Measurements from ENCODE around the gene PKD2. TPM values are rescaled to one million over a fixed set of nuclear protein-coding genes. Genes with fewer than 3 reads are reported as not detected.

Gene PKD2
- total RNA-seq, 1 donor from 2014 or later = 40.4 TPM

DNA sequence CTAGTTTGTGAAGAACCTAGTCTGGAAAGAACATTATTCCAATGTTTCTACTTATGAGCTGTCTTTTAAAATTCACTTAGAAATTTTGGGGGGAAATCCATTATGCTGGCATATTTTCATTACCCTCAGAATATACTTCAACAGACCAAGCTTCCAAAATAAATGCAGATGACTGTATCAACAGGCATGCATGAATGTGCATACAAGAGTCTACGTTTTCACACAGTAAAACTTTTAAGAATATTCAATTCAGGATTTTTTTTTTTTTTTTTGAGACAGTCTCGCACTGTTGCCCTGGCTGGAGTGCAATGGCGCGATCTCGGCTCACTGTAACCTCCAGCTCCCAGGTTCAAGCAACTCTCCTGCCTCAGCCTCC is 101.3 kb downstream of the PKD2 start:
- Histone ChIP-seq H3K4me2 (no peak overlapping the region), H3K27me3 (no peaks in the 10 kb centered on the region), H3K4me1 (no peaks in the 10 kb centered on the region), H3K27ac (no peak overlapping the region), H3K9ac (no peak overlapping the region), H3F3A (ENCODE audit: low read depth) (no peaks in the 10 kb centered on the region), H2AFZ (replicated peaks) (no peak overlapping the region), H3K36me3 (no peaks in the 10 kb centered on the region), H3K9me3 (ENCODE audit: low read depth) (no peaks in the 10 kb centered on the region), H4K20me1 (ENCODE audit: low read depth) (no peaks in the 10 kb centered on the region), H3K79me2 (ENCODE audit: low read depth) (no peaks in the 10 kb centered on the region), H3K4me3 (no peak overlapping the region)
- Mint-ChIP-seq H3K4me3 (no peak overlapping the region), H3K36me3 (no peaks in the 10 kb centered on the region), H3K4me1 (no peaks in the 10 kb centered on the region), H3K27ac (no peak overlapping the region), H3K27me3 (ENCODE audit: insufficient read depth, low read depth) (no peaks in the 10 kb centered on the region), H3K9me3 (no peaks in the 10 kb centered on the region)
- TF ChIP-seq EZH2phosphoT487 (IDR thresholded peaks at IDR 0.05) (no peak), EZH2 (IDR thresholded peaks at IDR 0.05) (no peak)
- TF ChIP-seq, protein P1, sequence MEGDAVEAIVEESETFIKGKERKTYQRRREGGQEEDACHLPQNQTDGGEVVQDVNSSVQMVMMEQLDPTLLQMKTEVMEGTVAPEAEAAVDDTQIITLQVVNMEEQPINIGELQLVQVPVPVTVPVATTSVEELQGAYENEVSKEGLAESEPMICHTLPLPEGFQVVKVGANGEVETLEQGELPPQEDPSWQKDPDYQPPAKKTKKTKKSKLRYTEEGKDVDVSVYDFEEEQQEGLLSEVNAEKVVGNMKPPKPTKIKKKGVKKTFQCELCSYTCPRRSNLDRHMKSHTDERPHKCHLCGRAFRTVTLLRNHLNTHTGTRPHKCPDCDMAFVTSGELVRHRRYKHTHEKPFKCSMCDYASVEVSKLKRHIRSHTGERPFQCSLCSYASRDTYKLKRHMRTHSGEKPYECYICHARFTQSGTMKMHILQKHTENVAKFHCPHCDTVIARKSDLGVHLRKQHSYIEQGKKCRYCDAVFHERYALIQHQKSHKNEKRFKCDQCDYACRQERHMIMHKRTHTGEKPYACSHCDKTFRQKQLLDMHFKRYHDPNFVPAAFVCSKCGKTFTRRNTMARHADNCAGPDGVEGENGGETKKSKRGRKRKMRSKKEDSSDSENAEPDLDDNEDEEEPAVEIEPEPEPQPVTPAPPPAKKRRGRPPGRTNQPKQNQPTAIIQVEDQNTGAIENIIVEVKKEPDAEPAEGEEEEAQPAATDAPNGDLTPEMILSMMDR (IDR thresholded peaks at IDR 0.05) = no peak
- no peak for DNase-seq (ENCODE audit: low spot score)

DNA sequence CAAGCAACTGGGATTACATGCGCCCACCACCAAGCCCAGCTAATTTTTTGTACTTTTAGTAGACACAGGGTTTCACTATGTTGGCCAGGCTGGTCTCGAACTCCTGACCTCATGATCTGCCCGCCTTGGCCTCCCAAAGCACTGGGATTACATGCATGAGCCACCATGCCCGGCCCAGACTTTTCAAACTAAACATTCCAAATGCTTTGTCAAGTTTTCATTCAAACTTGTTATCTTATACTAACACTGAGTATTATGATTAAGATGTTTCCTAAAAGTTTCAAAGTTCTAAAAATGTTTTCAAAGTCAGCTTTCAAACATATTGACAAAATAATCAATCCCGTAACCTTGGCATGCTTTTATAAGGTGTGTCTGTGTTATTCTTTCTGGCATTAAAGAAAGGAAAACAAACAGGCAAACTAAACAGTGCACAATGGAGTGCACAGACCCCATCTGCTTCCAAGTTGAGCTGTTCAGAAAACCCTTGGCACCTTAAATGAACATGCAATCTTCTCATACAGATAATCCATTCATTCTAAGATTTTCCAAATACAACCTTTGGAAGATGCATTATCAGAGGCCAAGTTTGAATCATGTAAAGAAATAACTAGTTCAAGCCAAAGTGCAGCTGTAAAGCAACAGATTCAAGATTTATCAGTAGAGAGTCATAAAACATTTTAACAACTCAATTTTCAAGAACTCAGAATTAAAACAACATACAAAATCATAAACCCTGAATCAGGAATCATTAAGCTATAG is 101.9 kb downstream of the PKD2 start:
- DNase-seq (ENCODE audit: low spot score) = no peak
- Mint-ChIP-seq H3K27me3 (ENCODE audit: insufficient read depth, low read depth) (no peaks in the 10 kb centered on the region), H3K27ac (no peak overlapping the region), H3K9me3 (no peaks in the 10 kb centered on the region), H3K4me3 (no peak overlapping the region), H3K4me1 (no peaks in the 10 kb centered on the region), H3K36me3 (no peaks in the 10 kb centered on the region)
- Histone ChIP-seq H3K27me3 (no peaks in the 10 kb centered on the region), H3K9me3 (ENCODE audit: low read depth) (no peaks in the 10 kb centered on the region), H3K4me3 (no peak overlapping the region), H3K4me2 (no peak overlapping the region), H3K4me1 (no peaks in the 10 kb centered on the region), H3K79me2 (ENCODE audit: low read depth) (no peaks in the 10 kb centered on the region), H3F3A (ENCODE audit: low read depth) (no peaks in the 10 kb centered on the region), H3K36me3 (no peaks in the 10 kb centered on the region), H4K20me1 (ENCODE audit: low read depth) (no peaks in the 10 kb centered on the region), H3K27ac (no peak overlapping the region), H3K9ac (no peak overlapping the region), H2AFZ (replicated peaks) (no peak overlapping the region)
- TF ChIP-seq EZH2phosphoT487 (IDR thresholded peaks at IDR 0.05) (no peak), EZH2 (IDR thresholded peaks at IDR 0.05) (no peak)
- TF ChIP-seq, protein P1 (IDR thresholded peaks at IDR 0.05) = no peak

DNA sequence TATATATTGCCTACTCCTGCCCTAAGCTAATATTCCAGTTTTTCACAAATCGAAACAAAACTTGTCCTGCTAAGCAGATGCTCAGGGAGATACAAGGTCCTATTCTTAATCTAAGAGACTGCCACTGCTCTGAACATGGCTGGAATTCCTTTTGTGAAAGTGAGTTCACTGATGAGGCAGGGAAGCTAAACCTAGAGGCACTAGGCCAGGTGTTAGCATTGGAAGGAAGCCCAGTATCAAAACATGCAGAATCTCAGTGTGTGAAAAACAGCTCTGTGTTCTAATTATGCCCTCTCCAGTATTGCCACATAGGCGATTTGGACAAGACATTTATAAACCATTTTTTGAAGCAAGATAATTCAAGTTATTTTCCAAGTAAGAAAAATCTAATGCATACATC is 103.4 kb downstream of the PKD2 start:
- no peaks in the 10 kb centered on the region for H3K9me3 Mint-ChIP-seq
- H3K27ac Mint-ChIP-seq = no peak overlapping the region
- Histone ChIP-seq H3K4me1 (no peaks in the 10 kb centered on the region), H3K9ac (no peak overlapping the region), H3F3A (ENCODE audit: low read depth) (no peaks in the 10 kb centered on the region), H3K4me3 (no peak overlapping the region), H4K20me1 (ENCODE audit: low read depth) (no peaks in the 10 kb centered on the region), H3K9me3 (ENCODE audit: low read depth) (no peaks in the 10 kb centered on the region), H3K27ac (no peak overlapping the region), H3K36me3 (no peaks in the 10 kb centered on the region), H3K4me2 (no peak overlapping the region), H3K27me3 (no peaks in the 10 kb centered on the region), H3K79me2 (ENCODE audit: low read depth) (no peaks in the 10 kb centered on the region), H2AFZ (replicated peaks) (no peak overlapping the region)
- H3K36me3 Mint-ChIP-seq = no peaks in the 10 kb centered on the region
- no peaks in the 10 kb centered on the region for H3K4me1 Mint-ChIP-seq
- no peak overlapping the region for H3K4me3 Mint-ChIP-seq
- no peak for DNase-seq (ENCODE audit: low spot score)
- no peak for TF ChIP-seq EZH2 (IDR thresholded peaks at IDR 0.05)
- no peak for TF ChIP-seq EZH2phosphoT487 (IDR thresholded peaks at IDR 0.05)
- TF ChIP-seq, protein P1 (IDR thresholded peaks at IDR 0.05) = no peak
- H3K27me3 Mint-ChIP-seq (ENCODE audit: insufficient read depth, low read depth) = peaks cover 2% of the 10 kb centered on the region

Measured in neural progenitor cell (in vitro differentiated cells).